Measurements from ENCODE around the gene ARHGEF25. TPM values are rescaled to one million over a fixed set of nuclear protein-coding genes. Genes with fewer than 3 reads are reported as not detected.
A peak's percentile ranks its signal among the peaks of the same experiment; 100 is the strongest.
"Not testable (repeated sequence)": the region's sequence is repeated elsewhere in the genome, so short reads cannot be mapped to it uniquely, and the experiment has no call there.

The ARHGEF25 gene
- total RNA-seq, 3 donors from 2014 or later (not counting 1 experiment from before 2014, with no cell fraction given) = 3.1 to 6.5 (median 5.1) TPM

DNA sequence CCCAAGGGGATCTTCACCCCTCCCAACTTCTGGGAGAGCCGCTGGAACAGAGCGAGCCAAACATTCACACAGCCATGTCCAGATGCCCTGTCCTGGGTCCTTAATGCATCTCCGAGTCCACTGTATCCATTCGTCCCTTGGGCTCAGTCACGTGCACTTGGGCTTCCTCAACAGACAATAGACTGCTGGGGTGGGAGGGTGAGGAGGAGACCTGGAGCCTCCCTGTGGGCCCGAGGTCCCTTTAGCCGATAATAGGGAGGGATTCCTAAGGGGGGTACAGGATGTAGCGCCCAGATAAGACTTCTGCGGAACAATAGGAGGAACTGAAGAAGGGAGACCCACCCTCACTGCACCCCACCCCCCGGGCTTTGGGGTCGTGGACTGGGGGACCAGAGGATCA lies 6.7 kb downstream of the ARHGEF25 start:
- intact Hi-C loops (cut with micrococcal nuclease) = no loop called here
- WGBS (ENCODE audit: insufficient coverage) = 63% methylated on average over 9 of the region's 11 CpGs
- Histone ChIP-seq H3K27me3 (ENCODE audit: control insufficient read depth, insufficient read depth, low read length) (peaks cover 41% of the 10 kb centered on the region), H3K4me1 (ENCODE audit: control insufficient read depth, insufficient read depth, low read length) (peaks cover 42% of the 10 kb centered on the region), H3K27ac (ENCODE audit: low read length) (no peak overlapping the region), H3K4me3 (ENCODE audit: low read length) (no peak overlapping the region), H3K36me3 (ENCODE audit: control insufficient read depth, insufficient read depth, low read length) (no peaks in the 10 kb centered on the region), H3K9me3 (ENCODE audit: control insufficient read depth, insufficient read depth, low read length) (no peaks in the 10 kb centered on the region)
- no peak overlapping the region for H3K27ac Mint-ChIP-seq
- ATAC-seq (no peak), DNase-seq (no peak)
- H3K9me3 Mint-ChIP-seq = no peaks in the 10 kb centered on the region
- H3K36me3 Mint-ChIP-seq = no peaks in the 10 kb centered on the region
- peaks cover 31 to 32% of the 10 kb centered on the region in 2 donors for H3K4me1 Mint-ChIP-seq
- no peak overlapping the region for H3K4me3 Mint-ChIP-seq
- peaks cover 41 to 43% of the 10 kb centered on the region in 2 donors for H3K27me3 Mint-ChIP-seq (ENCODE audit: low read depth in 2 of 2)
- TF ChIP-seq, protein P1, sequence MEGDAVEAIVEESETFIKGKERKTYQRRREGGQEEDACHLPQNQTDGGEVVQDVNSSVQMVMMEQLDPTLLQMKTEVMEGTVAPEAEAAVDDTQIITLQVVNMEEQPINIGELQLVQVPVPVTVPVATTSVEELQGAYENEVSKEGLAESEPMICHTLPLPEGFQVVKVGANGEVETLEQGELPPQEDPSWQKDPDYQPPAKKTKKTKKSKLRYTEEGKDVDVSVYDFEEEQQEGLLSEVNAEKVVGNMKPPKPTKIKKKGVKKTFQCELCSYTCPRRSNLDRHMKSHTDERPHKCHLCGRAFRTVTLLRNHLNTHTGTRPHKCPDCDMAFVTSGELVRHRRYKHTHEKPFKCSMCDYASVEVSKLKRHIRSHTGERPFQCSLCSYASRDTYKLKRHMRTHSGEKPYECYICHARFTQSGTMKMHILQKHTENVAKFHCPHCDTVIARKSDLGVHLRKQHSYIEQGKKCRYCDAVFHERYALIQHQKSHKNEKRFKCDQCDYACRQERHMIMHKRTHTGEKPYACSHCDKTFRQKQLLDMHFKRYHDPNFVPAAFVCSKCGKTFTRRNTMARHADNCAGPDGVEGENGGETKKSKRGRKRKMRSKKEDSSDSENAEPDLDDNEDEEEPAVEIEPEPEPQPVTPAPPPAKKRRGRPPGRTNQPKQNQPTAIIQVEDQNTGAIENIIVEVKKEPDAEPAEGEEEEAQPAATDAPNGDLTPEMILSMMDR (IDR thresholded peaks at IDR 0.05) = no peak

DNA sequence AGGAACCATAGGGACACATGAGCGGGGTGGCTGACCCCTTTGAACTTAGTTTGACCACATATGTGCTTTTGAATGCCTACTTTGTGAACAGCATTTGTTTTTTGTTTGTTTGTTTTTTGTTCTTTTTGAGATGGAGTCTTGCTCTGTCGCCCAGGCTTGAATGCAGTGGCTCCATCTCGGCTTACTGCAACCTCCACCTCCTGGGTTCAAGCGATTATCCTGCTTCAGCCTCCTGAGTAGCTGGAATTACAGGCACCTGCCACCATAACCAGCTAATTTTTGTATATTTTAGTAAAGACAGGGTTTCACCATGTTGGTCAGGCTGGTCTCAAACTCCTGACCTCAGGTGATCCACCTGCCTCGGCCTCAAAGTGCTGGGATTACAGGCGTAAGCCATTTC lies 7.2 kb downstream of the ARHGEF25 start:
- H3K4me1 Mint-ChIP-seq = peaks cover 31 to 32% of the 10 kb centered on the region in 2 donors
- H3K27me3 Mint-ChIP-seq (ENCODE audit: low read depth in 2 of 2) = peaks cover 46 to 47% of the 10 kb centered on the region in 2 donors
- H3K36me3 ChIP-seq (ENCODE audit: control insufficient read depth, insufficient read depth, low read length); ATAC-seq; H3K9me3 ChIP-seq (ENCODE audit: control insufficient read depth, insufficient read depth, low read length); H3K9me3 Mint-ChIP-seq; H3K27ac Mint-ChIP-seq; H3K4me3 Mint-ChIP-seq; intact Hi-C loops (cut with micrococcal nuclease); H3K27ac ChIP-seq (ENCODE audit: low read length); DNase-seq; H3K36me3 Mint-ChIP-seq; H3K4me3 ChIP-seq (ENCODE audit: low read length): not testable (repeated sequence)
- WGBS (ENCODE audit: insufficient coverage) = 95% methylated on average over 6 of the region's 6 CpGs
- Histone ChIP-seq H3K27me3 (ENCODE audit: control insufficient read depth, insufficient read depth, low read length) (peaks cover 45% of the 10 kb centered on the region), H3K4me1 (ENCODE audit: control insufficient read depth, insufficient read depth, low read length) (peaks cover 42% of the 10 kb centered on the region)

DNA sequence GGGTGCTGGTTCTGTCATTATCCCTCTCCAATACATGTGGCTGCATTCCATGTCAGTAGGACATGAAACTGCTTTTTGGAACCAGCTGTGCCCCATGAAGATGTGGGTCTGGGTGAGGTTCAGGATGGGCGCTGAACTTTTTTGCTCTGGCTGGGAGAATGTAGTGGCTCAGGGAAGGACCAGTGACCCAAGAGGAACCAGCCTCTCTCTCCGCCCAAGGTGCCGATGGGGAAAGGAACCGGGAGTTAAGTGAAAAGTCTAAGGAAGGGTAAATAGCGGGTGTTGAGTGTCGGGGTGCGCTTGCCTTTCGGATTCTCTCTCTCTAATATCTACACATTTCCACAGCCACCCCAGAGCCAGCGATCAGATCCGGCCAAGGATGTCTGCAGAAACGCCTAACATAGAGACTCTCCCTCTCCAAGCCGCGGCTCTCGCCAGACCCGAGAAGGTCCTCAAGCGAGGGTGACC lies 7.8 kb downstream of the ARHGEF25 start:
- H3K4me3 Mint-ChIP-seq = peak overlapping the region; percentile 76
- intact Hi-C loops (cut with micrococcal nuclease) = no loop called here
- H3K4me1 ChIP-seq (ENCODE audit: control insufficient read depth, insufficient read depth, low read length) = peaks cover 37% of the 10 kb centered on the region
- peaks cover 31 to 32% of the 10 kb centered on the region in 2 donors for H3K4me1 Mint-ChIP-seq
- H3K36me3 ChIP-seq (ENCODE audit: control insufficient read depth, insufficient read depth, low read length) = no peaks in the 10 kb centered on the region
- 47% methylated on average over 15 of the region's 16 CpGs for WGBS (ENCODE audit: insufficient coverage)
- no peaks in the 10 kb centered on the region for H3K36me3 Mint-ChIP-seq
- no peak for DNase-seq
- H3K27me3 Mint-ChIP-seq (ENCODE audit: low read depth in 2 of 2) = peaks cover 52 to 53% of the 10 kb centered on the region in 2 donors
- H3K4me3 ChIP-seq (ENCODE audit: low read length) = no peak overlapping the region
- H3K27me3 ChIP-seq (ENCODE audit: control insufficient read depth, insufficient read depth, low read length) = peaks cover 50% of the 10 kb centered on the region
- TF ChIP-seq, protein P1 (IDR thresholded peaks at IDR 0.05) = no peak
- no peak overlapping the region for H3K27ac Mint-ChIP-seq
- H3K27ac ChIP-seq (ENCODE audit: low read length) = no peak overlapping the region
- no peak for ATAC-seq
- no peaks in the 10 kb centered on the region for H3K9me3 Mint-ChIP-seq
- no peaks in the 10 kb centered on the region for H3K9me3 ChIP-seq (ENCODE audit: control insufficient read depth, insufficient read depth, low read length)

DNA sequence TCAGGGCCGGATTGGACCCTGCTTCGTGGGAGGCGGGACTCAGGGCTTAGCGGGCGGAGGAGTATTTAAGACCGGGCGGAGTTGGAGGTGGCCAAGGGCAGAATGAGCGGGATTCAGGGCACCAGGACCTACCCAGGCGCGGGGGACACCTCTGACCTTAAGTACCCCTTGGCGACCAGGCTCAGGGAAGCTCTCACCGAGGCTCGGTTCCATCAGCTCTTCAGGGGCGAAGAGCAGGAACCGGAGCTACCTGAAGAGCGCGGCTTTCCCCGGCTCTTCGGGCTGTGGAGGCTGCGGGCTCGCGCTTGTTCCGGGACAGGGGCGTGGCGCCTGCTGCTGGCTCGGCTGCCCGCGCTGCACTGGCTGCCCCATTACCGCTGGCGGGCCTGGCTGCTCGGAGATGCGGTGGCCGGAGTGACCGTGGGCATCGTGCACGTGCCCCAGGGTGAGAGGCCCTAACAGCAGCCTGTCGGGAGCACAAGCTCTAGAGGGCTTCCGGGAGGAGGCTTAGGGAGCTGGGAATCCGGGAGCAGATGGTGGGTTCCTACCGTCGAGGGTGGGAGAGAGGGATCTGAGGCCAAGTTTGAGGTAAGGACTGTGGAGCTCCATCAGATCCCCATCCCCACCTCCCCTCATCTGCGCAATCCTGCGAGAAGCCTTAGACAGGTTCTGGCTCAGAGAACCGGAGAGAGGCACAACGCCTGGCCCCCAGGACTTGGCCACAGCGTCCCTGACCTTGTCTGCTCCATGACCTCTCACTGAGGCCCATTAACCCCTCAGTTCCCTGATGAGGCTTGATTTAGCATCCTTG lies 8.4 kb downstream of the ARHGEF25 start:
- Mint-ChIP-seq H3K27me3 (ENCODE audit: low read depth in 2 of 2) (peaks cover 58 to 59% of the 10 kb centered on the region in 2 donors), H3K9me3 (no peaks in the 10 kb centered on the region), H3K4me1 (peaks cover 31 to 32% of the 10 kb centered on the region in 2 donors), H3K27ac (no peak overlapping the region), H3K36me3 (no peaks in the 10 kb centered on the region), H3K4me3 (peak overlapping the region; percentile 76)
- WGBS (ENCODE audit: insufficient coverage) = 8% methylated on average over 46 of the region's 46 CpGs
- Histone ChIP-seq H3K27me3 (ENCODE audit: control insufficient read depth, insufficient read depth, low read length) (peaks cover 56% of the 10 kb centered on the region), H3K4me1 (ENCODE audit: control insufficient read depth, insufficient read depth, low read length) (peaks cover 30% of the 10 kb centered on the region), H3K36me3 (ENCODE audit: control insufficient read depth, insufficient read depth, low read length) (no peaks in the 10 kb centered on the region), H3K9me3 (ENCODE audit: control insufficient read depth, insufficient read depth, low read length) (no peaks in the 10 kb centered on the region), H3K27ac (ENCODE audit: low read length) (no peak overlapping the region), H3K4me3 (ENCODE audit: low read length) (no peak overlapping the region)
- ATAC-seq (peak in 2 of 3 donors; percentile 42 to 53), DNase-seq (peak in 1 of 2 donors; percentile 66)
- TF ChIP-seq, protein P1 (IDR thresholded peaks at IDR 0.05) = no peak
- intact Hi-C loops (cut with micrococcal nuclease) = loop anchor here (5.0 kb wide), 1 partner anchor 142 kb away; the partner anchor contains the start of gene ARHGAP9

Data from natural killer cell (primary cell).